Raji (cell line): ENCODE measurements around the gene TBCD.

Experiments
- POLR2A ChIP-seq: IDR thresholded peaks from 2 replicates; pipeline ENCODE4 v1.6.1; 2011; ENCODE audit warnings: low read depth, low read length, control low read depth; ENCODE audit not compliant: insufficient read depth

The TBCD gene

GRCh38 chr17:82907797-82908542 lies 156.1 kb downstream of the TBCD start:
- no peak for TF ChIP-seq POLR2A

- no peak for TF ChIP-seq POLR2A
Measured at GRCh38 chr17:82908543-82909160, 156.8 kb downstream of the TBCD start.

- TF ChIP-seq POLR2A = no peak
Measured at GRCh38 chr17:82909322-82909904, 157.5 kb downstream of the TBCD start.

- TF ChIP-seq POLR2A = no peak
Measured at GRCh38 chr17:82910041-82910481, 158.2 kb downstream of the TBCD start.

GRCh38 chr17:82910770-82911169 lies 158.9 kb downstream of the TBCD start:
- no peak for TF ChIP-seq POLR2A

GRCh38 chr17:82911822-82912221 lies 160.0 kb downstream of the TBCD start:
- TF ChIP-seq POLR2A = no peak

- TF ChIP-seq POLR2A = no peak
Measured at GRCh38 chr17:82912484-82913089, 160.7 kb downstream of the TBCD start.

- TF ChIP-seq POLR2A = no peak
Measured at GRCh38 chr17:82913304-82914043, 161.6 kb downstream of the TBCD start.

GRCh38 chr17:82914375-82914774 lies 162.5 kb downstream of the TBCD start:
- TF ChIP-seq POLR2A = no peak

GRCh38 chr17:82915010-82915756 lies 163.3 kb downstream of the TBCD start:
- no peak for TF ChIP-seq POLR2A

- no peak for TF ChIP-seq POLR2A
Measured at GRCh38 chr17:82915757-82916027, 163.8 kb downstream of the TBCD start.

- no peak for TF ChIP-seq POLR2A
Measured at GRCh38 chr17:82917699-82918345, 166.0 kb downstream of the TBCD start.

- no peak for TF ChIP-seq POLR2A
Measured at GRCh38 chr17:82918508-82918907, 166.6 kb downstream of the TBCD start.

- no peak for TF ChIP-seq POLR2A
Measured at GRCh38 chr17:82920150-82920549, 168.3 kb downstream of the TBCD start.
